PFSK-1 (cell line): ENCODE results near the gene LIMA1.

Experiments
- FOXP2 ChIP-seq: optimal IDR thresholded peaks from 2 replicates; pipeline ENCODE3; 2011; ENCODE audit warnings: borderline replicate concordance, control low read depth, inconsistent platforms; ENCODE audit not compliant: insufficient read depth; ENCODE audit errors: extremely low read length, extremely low read depth
- POLR2AphosphoS5 ChIP-seq: IDR thresholded peaks from 2 replicates; pipeline ENCODE4 v1.6.1; 2012; ENCODE audit warnings: low read depth, mild to moderate bottlenecking, control low read depth, low read length, moderate library complexity
- SIN3A ChIP-seq: IDR thresholded peaks from 2 replicates; pipeline ENCODE4 v1.6.1; 2012; ENCODE audit warnings: mild to moderate bottlenecking, low read length, moderate library complexity, borderline replicate concordance; ENCODE audit not compliant: insufficient read depth
- TAF1 ChIP-seq: IDR thresholded peaks from 2 replicates; pipeline ENCODE4 v1.6.1; 2012; ENCODE audit warnings: low read length, control low read depth, borderline replicate concordance; ENCODE audit not compliant: insufficient read depth
- TF ChIP-seq, protein P1 (sequence below), 2 experiments: IDR thresholded peaks; 2 replicates each; pipeline versions ENCODE4 v1.6.1 to v1.8.0; 2011 to 2012; ENCODE audit warnings: low read depth in 2 of 2, low read length in 2 of 2, control low read depth in 1 of 2, inconsistent platforms in 1 of 2, mild to moderate bottlenecking in 1 of 2, moderate library complexity in 1 of 2; ENCODE audit not compliant: insufficient read depth in 1 of 2

Gene LIMA1

DNA sequence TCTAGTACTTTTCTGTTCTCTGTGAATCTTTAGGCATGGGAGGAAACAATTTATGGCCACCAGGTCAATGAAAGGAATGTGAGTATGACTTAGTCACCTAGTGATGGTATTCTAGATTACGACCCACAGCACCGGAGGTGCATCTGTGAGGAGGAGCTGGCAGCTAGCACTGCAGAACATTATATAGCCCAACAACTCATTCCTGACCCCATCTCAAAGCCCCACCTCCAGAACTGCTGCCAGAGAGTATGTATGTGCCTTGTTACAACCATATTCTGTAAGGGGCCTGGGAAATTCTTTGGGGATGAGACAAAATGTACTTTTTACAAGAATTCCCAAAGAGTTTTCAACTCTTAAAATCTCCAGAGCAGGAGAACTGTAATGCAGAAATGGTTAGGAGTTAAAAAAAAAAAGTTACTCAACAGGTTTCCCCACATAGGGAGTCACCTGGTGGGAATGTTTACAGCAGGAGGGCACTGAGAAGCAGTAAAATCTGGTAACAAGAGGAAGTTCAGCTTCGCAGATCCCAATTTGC lies 81.3 kb downstream of the LIMA1 start:
- no peak for TF ChIP-seq SIN3A
- no peak for TF ChIP-seq TAF1
- no peak for TF ChIP-seq FOXP2
- no peak for TF ChIP-seq POLR2AphosphoS5
- TF ChIP-seq, protein P1, sequence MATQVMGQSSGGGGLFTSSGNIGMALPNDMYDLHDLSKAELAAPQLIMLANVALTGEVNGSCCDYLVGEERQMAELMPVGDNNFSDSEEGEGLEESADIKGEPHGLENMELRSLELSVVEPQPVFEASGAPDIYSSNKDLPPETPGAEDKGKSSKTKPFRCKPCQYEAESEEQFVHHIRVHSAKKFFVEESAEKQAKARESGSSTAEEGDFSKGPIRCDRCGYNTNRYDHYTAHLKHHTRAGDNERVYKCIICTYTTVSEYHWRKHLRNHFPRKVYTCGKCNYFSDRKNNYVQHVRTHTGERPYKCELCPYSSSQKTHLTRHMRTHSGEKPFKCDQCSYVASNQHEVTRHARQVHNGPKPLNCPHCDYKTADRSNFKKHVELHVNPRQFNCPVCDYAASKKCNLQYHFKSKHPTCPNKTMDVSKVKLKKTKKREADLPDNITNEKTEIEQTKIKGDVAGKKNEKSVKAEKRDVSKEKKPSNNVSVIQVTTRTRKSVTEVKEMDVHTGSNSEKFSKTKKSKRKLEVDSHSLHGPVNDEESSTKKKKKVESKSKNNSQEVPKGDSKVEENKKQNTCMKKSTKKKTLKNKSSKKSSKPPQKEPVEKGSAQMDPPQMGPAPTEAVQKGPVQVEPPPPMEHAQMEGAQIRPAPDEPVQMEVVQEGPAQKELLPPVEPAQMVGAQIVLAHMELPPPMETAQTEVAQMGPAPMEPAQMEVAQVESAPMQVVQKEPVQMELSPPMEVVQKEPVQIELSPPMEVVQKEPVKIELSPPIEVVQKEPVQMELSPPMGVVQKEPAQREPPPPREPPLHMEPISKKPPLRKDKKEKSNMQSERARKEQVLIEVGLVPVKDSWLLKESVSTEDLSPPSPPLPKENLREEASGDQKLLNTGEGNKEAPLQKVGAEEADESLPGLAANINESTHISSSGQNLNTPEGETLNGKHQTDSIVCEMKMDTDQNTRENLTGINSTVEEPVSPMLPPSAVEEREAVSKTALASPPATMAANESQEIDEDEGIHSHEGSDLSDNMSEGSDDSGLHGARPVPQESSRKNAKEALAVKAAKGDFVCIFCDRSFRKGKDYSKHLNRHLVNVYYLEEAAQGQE (IDR thresholded peaks at IDR 0.05; ENCODE audit: insufficient read depth in 1 of 2, low read depth in 2 of 2, low read length in 2 of 2), result no peak

DNA sequence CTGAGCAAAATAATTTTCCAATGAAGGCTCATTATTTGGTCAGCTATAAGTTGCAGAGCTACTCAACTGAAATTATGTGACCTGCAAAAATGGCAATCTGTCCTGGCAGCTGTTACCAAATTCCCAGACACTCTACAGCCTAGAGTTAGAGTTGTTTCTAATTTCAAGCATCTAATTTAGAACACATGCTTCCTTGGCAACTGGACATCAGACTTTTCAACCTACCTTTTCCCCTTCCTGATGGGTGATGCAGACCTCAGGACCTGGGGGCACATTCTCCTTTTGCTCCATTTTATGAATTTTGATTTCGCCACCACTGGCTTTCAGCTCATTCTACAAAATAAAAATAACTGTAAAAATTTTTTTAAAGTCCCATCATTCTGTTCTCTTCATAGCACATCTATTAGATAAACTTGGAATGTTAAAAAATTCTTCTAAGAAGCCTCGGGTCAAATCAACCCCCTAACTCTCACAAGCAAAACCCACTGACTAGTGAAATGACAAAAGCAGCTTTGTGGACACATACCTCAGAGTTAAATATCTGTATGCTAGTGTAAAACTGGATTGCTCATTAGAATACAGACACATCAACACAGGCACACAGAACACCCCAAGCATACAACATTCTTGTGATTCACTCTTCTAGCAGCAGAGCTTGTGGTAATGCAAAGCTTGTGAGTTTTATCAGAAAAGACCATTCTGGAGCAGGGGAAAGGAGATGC lies 82.6 kb downstream of the LIMA1 start:
- no peak for TF ChIP-seq FOXP2
- TF ChIP-seq TAF1, result no peak
- no peak for TF ChIP-seq POLR2AphosphoS5
- TF ChIP-seq, protein P1 (IDR thresholded peaks at IDR 0.05; ENCODE audit: insufficient read depth in 1 of 2, low read depth in 2 of 2, low read length in 2 of 2), result no peak
- no peak for TF ChIP-seq SIN3A

DNA sequence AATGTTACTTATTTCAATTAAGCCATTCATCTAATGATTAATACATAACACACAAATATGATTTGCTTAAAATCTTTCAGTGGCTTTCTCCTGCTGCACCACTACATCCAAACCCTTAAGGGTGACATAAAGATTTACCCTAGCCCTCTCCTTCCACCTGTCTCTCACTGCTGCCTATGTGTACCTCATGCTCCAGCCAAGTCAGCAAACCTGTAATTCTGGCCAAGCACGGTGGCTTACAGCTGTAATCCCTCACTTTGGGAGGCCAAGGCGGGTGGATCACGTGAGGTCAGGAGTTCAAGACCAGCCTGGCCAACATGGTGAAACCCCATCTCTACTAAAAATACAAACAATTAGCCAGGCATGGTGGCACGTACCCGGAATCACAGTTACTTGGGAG lies 84.5 kb downstream of the LIMA1 start:
- TF ChIP-seq, protein P1 (IDR thresholded peaks at IDR 0.05; ENCODE audit: insufficient read depth in 1 of 2, low read depth in 2 of 2, low read length in 2 of 2), result no peak
- no peak for TF ChIP-seq TAF1
- TF ChIP-seq SIN3A, result no peak

DNA sequence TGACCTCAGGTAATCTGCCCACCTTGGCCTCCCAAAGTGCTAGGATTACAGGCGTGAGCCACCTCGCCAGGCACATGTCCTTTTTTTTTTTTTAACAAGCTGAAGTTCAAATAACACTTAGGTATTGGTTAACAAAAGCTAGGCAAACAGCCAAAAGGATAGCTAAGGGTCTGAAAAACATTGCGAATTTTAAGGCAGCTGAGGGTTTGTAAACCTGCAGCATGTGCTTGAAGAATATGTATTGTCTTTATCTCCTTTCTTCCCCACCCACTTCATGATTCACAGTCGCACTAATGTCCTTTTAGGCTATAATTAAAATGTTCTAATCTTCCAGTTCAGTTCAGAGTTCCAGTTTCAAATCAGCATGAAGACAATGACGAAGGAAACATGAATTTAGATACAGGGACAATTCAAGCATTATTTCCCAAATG lies 86.0 kb downstream of the LIMA1 start:
- TF ChIP-seq SIN3A, result no peak
- no peak for TF ChIP-seq FOXP2
- TF ChIP-seq, protein P1 (IDR thresholded peaks at IDR 0.05; ENCODE audit: insufficient read depth in 1 of 2, low read depth in 2 of 2, low read length in 2 of 2), result no peak
- TF ChIP-seq POLR2AphosphoS5, result no peak
- TF ChIP-seq TAF1, result no peak

DNA sequence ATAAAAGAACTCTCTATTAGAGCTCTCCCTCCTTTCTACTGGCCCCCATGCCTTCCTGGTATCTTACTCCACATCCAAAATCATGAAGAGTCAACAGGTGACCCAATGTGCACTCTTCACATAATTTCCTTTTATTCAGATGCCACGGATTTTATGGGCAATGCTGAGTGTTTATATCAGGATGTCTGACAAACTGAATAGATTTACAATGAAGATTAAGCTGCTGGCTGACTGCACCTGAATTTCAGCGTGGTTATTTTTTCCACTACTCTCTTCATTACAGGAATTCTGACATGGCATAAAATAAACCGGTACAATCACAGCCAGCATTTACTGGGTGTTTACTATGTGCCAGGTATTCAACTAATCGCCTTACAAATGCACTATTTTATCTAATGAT lies 86.8 kb downstream of the LIMA1 start:
- TF ChIP-seq POLR2AphosphoS5, result no peak
- no peak for TF ChIP-seq FOXP2
